KMS-11 (cell line): ENCODE results near the gene DENND1A.

Experiments
- H2AFZ ChIP-seq: fragments of 200-600 bp; sonication (generic); 2 replicates; pipeline ENCODE4 v1.6.1; 2016; ENCODE audit warnings: antibody characterized with exemption, mixed run types, low read depth
- H3K27ac ChIP-seq: fragments of 200-600 bp; sonication (generic); 2 replicates; pipeline ENCODE4 v1.6.1; 2016; ENCODE audit warnings: mild to moderate bottlenecking, mixed run types
- H3K27me3 ChIP-seq: fragments of 200-600 bp; sonication (generic); 2 replicates; pipeline ENCODE4 v1.6.1; 2017; ENCODE audit warnings: mild to moderate bottlenecking, low read depth, mixed run types, moderate library complexity; ENCODE audit not compliant: insufficient read depth
- H3K36me3 ChIP-seq: fragments of 200-600 bp; sonication (generic); 2 replicates; pipeline ENCODE4 v1.6.1; 2017; ENCODE audit warnings: mild to moderate bottlenecking, mixed run types; ENCODE audit not compliant: insufficient read depth
- H3K4me1 ChIP-seq: fragments of 200-600 bp; sonication (generic); 2 replicates; pipeline ENCODE4 v1.6.1; 2016; ENCODE audit warnings: mild to moderate bottlenecking, low read depth, mixed run types; ENCODE audit not compliant: poor library complexity, severe bottlenecking
- H3K4me2 ChIP-seq: fragments of 200-600 bp; sonication (generic); 2 replicates; pipeline ENCODE4 v1.7.0; 2016; ENCODE audit warnings: mild to moderate bottlenecking, mixed run types
- H3K4me3 ChIP-seq: fragments of 200-600 bp; sonication (generic); IDR thresholded peaks from 2 replicates; pipeline ENCODE4 v1.6.1; 2017; ENCODE audit warnings: low read depth, low read length, mixed read lengths; ENCODE audit not compliant: insufficient read depth
- H3K79me2 ChIP-seq: fragments of 200-600 bp; sonication (generic); 2 replicates; pipeline ENCODE4 v1.6.1; 2016; ENCODE audit warnings: low read depth, mixed run types; ENCODE audit not compliant: insufficient read depth
- H3K9ac ChIP-seq: fragments of 200-600 bp; sonication (generic); 2 replicates; pipeline ENCODE4 v1.6.1; 2016; ENCODE audit warnings: mild to moderate bottlenecking, mixed run types
- H4K20me1 ChIP-seq: fragments of 200-600 bp; sonication (generic); 2 replicates; pipeline ENCODE4 v1.6.1; 2016; ENCODE audit warnings: mild to moderate bottlenecking, mixed run types; ENCODE audit not compliant: insufficient read depth
- CTCF ChIP-seq: fragments of 200-600 bp; sonication (generic); conservative IDR thresholded peaks from 2 replicates; pipeline ENCODE4 v1.6.1; 2017; ENCODE audit warnings: low read depth, mild to moderate bottlenecking, antibody characterized with exemption, low read length, moderate library complexity, mixed read lengths

Gene DENND1A

GRCh38 chr9:123481209-123481865 is 448.6 kb downstream of the DENND1A start:
- H3K9ac ChIP-seq: no peak overlapping the region
- TF ChIP-seq CTCF: no peak
- H4K20me1 ChIP-seq: no peaks in the 10 kb centered on the region
- H3K27ac ChIP-seq: no peak overlapping the region
- H3K4me3 ChIP-seq: no peak overlapping the region
- H3K27me3 ChIP-seq: no peaks in the 10 kb centered on the region
- H3K4me1 ChIP-seq: no peaks in the 10 kb centered on the region
- H3K36me3 ChIP-seq: no peaks in the 10 kb centered on the region
- H3K4me2 ChIP-seq: no peak overlapping the region
- no peaks in the 10 kb centered on the region for H3K79me2 ChIP-seq
- no peak overlapping the region for H2AFZ ChIP-seq

GRCh38 chr9:123480791-123481190 is 449.1 kb downstream of the DENND1A start:
- Histone ChIP-seq H3K9ac (no peak overlapping the region), H3K27ac (no peak overlapping the region), H3K4me2 (no peak overlapping the region), H3K79me2 (no peaks in the 10 kb centered on the region), H3K27me3 (no peaks in the 10 kb centered on the region), H2AFZ (no peak overlapping the region), H4K20me1 (no peaks in the 10 kb centered on the region), H3K36me3 (no peaks in the 10 kb centered on the region), H3K4me3 (no peak overlapping the region), H3K4me1 (no peaks in the 10 kb centered on the region)
- no peak for TF ChIP-seq CTCF

- Histone ChIP-seq H3K27me3 (no peaks in the 10 kb centered on the region), H3K27ac (no peak overlapping the region), H4K20me1 (no peaks in the 10 kb centered on the region), H3K4me2 (no peak overlapping the region), H3K9ac (no peak overlapping the region), H2AFZ (no peak overlapping the region), H3K79me2 (no peaks in the 10 kb centered on the region), H3K4me1 (no peaks in the 10 kb centered on the region), H3K36me3 (no peaks in the 10 kb centered on the region), H3K4me3 (no peak overlapping the region)
- TF ChIP-seq CTCF: no peak
These were observed 449.8 kb downstream of the DENND1A start for GRCh38 chr9:123480096-123480495.

GRCh38 chr9:123478967-123479602 is 450.8 kb downstream of the DENND1A start:
- Histone ChIP-seq H3K36me3 (no peaks in the 10 kb centered on the region), H2AFZ (no peak overlapping the region), H3K27me3 (no peaks in the 10 kb centered on the region), H3K27ac (no peak overlapping the region), H3K4me3 (no peak overlapping the region), H3K9ac (no peak overlapping the region), H4K20me1 (no peaks in the 10 kb centered on the region), H3K79me2 (no peaks in the 10 kb centered on the region), H3K4me1 (no peaks in the 10 kb centered on the region), H3K4me2 (no peak overlapping the region)
- TF ChIP-seq CTCF: no peak
